Transverse colon (tissue), 3 donors: ENCODE measurements around the gene LRATD1.

Source experiments
- CTCF ChIP-seq, 5 experiments: fragments of 200-600 bp in 3 of 5; fragments of 450-650 bp in 2 of 5; sonication (generic) in 3 of 5; IDR thresholded peaks; 1 replicate in 2 of 5; 2 replicates in 3 of 5; pipeline ENCODE4 v1.5.1; 2016 to 2017; ENCODE audit warnings: antibody characterized with exemption in 5 of 5, inconsistent platforms in 3 of 5, mild to moderate bottlenecking in 2 of 5, moderate library complexity in 1 of 5
- EP300 ChIP-seq: sonication (generic); formaldehyde crosslinking; IDR thresholded peaks from one replicate; pipeline ENCODE4 v1.6.1; 2017; ENCODE audit warnings: antibody characterized with exemption, low read depth
- POLR2A ChIP-seq: fragments of 450-650 bp; IDR thresholded peaks from one replicate; pipeline ENCODE4 v1.6.1; 2016; ENCODE audit warnings: antibody characterized with exemption, mild to moderate bottlenecking, moderate library complexity

DNA sequence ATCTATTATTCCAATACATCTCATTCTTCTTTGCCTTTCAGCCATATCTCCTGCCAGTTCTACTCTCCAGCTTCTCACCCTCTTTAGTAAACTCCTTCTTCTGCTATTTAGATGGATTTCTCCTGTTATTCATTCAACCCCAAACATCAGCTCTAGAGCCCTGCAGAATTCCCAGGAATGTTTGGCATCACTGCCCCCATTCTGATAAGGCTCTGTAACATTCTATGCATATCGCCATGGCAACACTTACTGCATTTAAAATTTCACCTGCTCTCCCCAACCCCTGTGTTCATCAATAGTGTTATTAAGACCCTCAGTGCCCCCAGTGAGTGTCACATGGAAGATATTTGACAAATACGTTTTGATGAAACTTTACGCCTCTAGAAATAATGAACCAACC is 28.6 kb downstream of the LRATD1 start:
- TF ChIP-seq CTCF (IDR thresholded peaks at IDR 0.05) (no peak), EP300 (no peak), POLR2A (no peak)
